Activated CD8-positive, alpha-beta T cell treated with anti-CD3 and anti-CD28 coated beads for 36 hours (primary cell): ENCODE results near the gene RPL19. TPM values are rescaled to one million over a fixed set of nuclear protein-coding genes. Genes with fewer than 3 reads are reported as not detected.
"Not testable (repeated sequence)": the region's sequence is repeated elsewhere in the genome, so short reads cannot be mapped to it uniquely, and the experiment has no call there.

ENCODE experiments used
- ATAC-seq: fragments of 200-7000 bp; cut with Tn5 transposase; one replicate; pipeline ENCODE4 v1.10.0; 2021; ENCODE audit warnings: mild to moderate bottlenecking, moderate library complexity
- CTCF ChIA-PET: fragments of 350-600 bp; sonication (Branson Sonifier 250); formaldehyde crosslinking; loops from one replicate; lab custom pipeline; 2021; ENCODE audit warnings: antibody characterized with exemption; lab: Charles Lee
- POLR2A ChIA-PET: fragments of 350-600 bp; sonication (Branson Sonifier 250); formaldehyde crosslinking; loops from one replicate; lab custom pipeline; 2021; ENCODE audit warnings: antibody characterized with exemption; lab: Charles Lee
- DNase-seq: peaks from one replicate; pipeline ENCODE4 v3.0.0-alpha.2; 2020
- H3K27ac Mint-ChIP-seq: one replicate; pipeline ENCODE4 v1.8.0; 2021; ENCODE audit warnings: mild to moderate bottlenecking, mixed read lengths
- H3K27me3 Mint-ChIP-seq: one replicate; pipeline ENCODE4 v1.8.0; 2021; ENCODE audit warnings: mixed read lengths
- H3K36me3 Mint-ChIP-seq: one replicate; pipeline ENCODE4 v1.8.0; 2021; ENCODE audit warnings: low read depth, mixed read lengths
- H3K4me1 Mint-ChIP-seq: one replicate; pipeline ENCODE4 v1.8.0; 2021; ENCODE audit warnings: low read depth, mixed read lengths
- H3K4me3 Mint-ChIP-seq: one replicate; pipeline ENCODE4 v1.8.0; 2021; ENCODE audit warnings: mild to moderate bottlenecking, moderate library complexity, mixed read lengths
- H3K9me3 Mint-ChIP-seq: one replicate; pipeline ENCODE4 v1.8.0; 2021; ENCODE audit warnings: mixed read lengths
- CTCF ChIP-seq: fragments of 200-600 bp; IDR thresholded peaks from one replicate; pipeline ENCODE4 v1.8.0; 2022; ENCODE audit warnings: antibody characterized with exemption, mild to moderate bottlenecking
- intact Hi-C: fragments of 100-400 bp; cut with micrococcal nuclease; formaldehyde crosslinking; loops from one replicate; pipeline ENCODE4 v1.10.0; 2022
- total RNA-seq, 2 experiments: library from RNA; stranded (reverse); gene quantifications; one replicate each; pipeline ENCODE4 v1.2.3, GENCODE V29; 2021

RPL19 gene
- total RNA-seq, 2 experiments from 2014 or later, result 3,130 to 3,175 TPM

- no peaks in the 10 kb centered on the region for H3K9me3 Mint-ChIP-seq
- no peak overlapping the region for H3K4me3 Mint-ChIP-seq
- no peak for TF ChIP-seq CTCF
- H3K4me1 Mint-ChIP-seq, result peaks cover 21% of the 10 kb centered on the region
- H3K36me3 Mint-ChIP-seq, result no peaks in the 10 kb centered on the region
- ChIA-PET POLR2A (interaction anchor here (1.0 to 3.0 kb wide), 9 partner anchors 8 to 217 kb away, joined by 3 to 29 read pairs (median 3); partner anchors contain the start of genes CDK12 and RPL19), CTCF (interaction anchor here (0.7 to 10.7 kb wide), 48 partner anchors 7 to 480 kb away, joined by 3 to 194 read pairs (median 4); partner anchors contain the start of genes ARL5C, FBXL20, PLXDC1 and RPL19)
- peak; percentile 32 for DNase-seq
- ATAC-seq, result no peak
- no peaks in the 10 kb centered on the region for H3K27me3 Mint-ChIP-seq
- H3K27ac Mint-ChIP-seq, result no peak overlapping the region
- intact Hi-C loops, result loop anchor here (2.0 kb wide), 1 partner anchor 37 kb away; no protein-coding TSS in a partner anchor
These were observed 44.0 kb downstream of the RPL19 start for GRCh38 chr17:39244016-39244599.

- ChIA-PET CTCF (interaction anchor here (0.7 to 10.7 kb wide), 49 partner anchors 7 to 481 kb away, joined by 3 to 194 read pairs (median 4); partner anchors contain the start of genes ARL5C, FBXL20, PLXDC1 and RPL19), POLR2A (interaction anchor here (0.5 to 3.0 kb wide), 10 partner anchors 9 to 216 kb away, joined by 3 to 29 read pairs (median 3); partner anchors contain the start of genes CDK12 and RPL19)
- no peaks in the 10 kb centered on the region for H3K9me3 Mint-ChIP-seq
- peak; percentile 97 for TF ChIP-seq CTCF
- H3K27ac Mint-ChIP-seq, result no peak overlapping the region
- DNase-seq, result peak; percentile 96
- no peaks in the 10 kb centered on the region for H3K27me3 Mint-ChIP-seq
- intact Hi-C loops, result loop anchor here (2.0 kb wide), 1 partner anchor 38 kb away; no protein-coding TSS in a partner anchor
- peaks cover 13% of the 10 kb centered on the region for H3K4me1 Mint-ChIP-seq
- H3K36me3 Mint-ChIP-seq, result no peaks in the 10 kb centered on the region
- no peak overlapping the region for H3K4me3 Mint-ChIP-seq
- ATAC-seq, result peak; percentile 96
These were observed 44.8 kb downstream of the RPL19 start for GRCh38 chr17:39244600-39245570.

GRCh38 chr17:39246274-39246673 lies 46.2 kb downstream of the RPL19 start:
- Mint-ChIP-seq H3K9me3 (no peaks in the 10 kb centered on the region), H3K36me3 (no peaks in the 10 kb centered on the region), H3K27ac (no peak overlapping the region), H3K4me3 (no peak overlapping the region), H3K27me3 (no peaks in the 10 kb centered on the region), H3K4me1 (peaks cover 12% of the 10 kb centered on the region)
- intact Hi-C loops, result no loop called here
- no peak for ATAC-seq
- CTCF ChIA-PET, result interaction anchor here (2.0 to 10.7 kb wide), 6 partner anchors 9 to 93 kb away, joined by 9 to 194 read pairs (median 27); partner anchors contain the start of gene PLXDC1
- TF ChIP-seq CTCF, result no peak
- POLR2A ChIA-PET, result interaction anchor here (3.0 kb wide), 1 partner anchor 42 kb away, joined by 29 read pairs; no protein-coding TSS in a partner anchor
- no peak for DNase-seq

- H3K27me3 Mint-ChIP-seq, intact Hi-C loops, DNase-seq, H3K27ac Mint-ChIP-seq, H3K36me3 Mint-ChIP-seq, H3K4me1 Mint-ChIP-seq, ATAC-seq, H3K4me3 Mint-ChIP-seq, POLR2A ChIA-PET, H3K9me3 Mint-ChIP-seq: not testable (repeated sequence)
- CTCF ChIA-PET, result interaction anchor here (1.0 to 10.7 kb wide), 5 partner anchors 13 to 85 kb away, joined by 3 to 194 read pairs (median 8); no protein-coding TSS in a partner anchor
These were observed 50.0 kb downstream of the RPL19 start for GRCh38 chr17:39250076-39250475.

GRCh38 chr17:39251997-39252396 lies 51.9 kb downstream of the RPL19 start:
- Mint-ChIP-seq H3K27me3 (no peaks in the 10 kb centered on the region), H3K27ac (no peak overlapping the region), H3K36me3 (peaks cover 4% of the 10 kb centered on the region), H3K9me3 (no peaks in the 10 kb centered on the region), H3K4me1 (no peaks in the 10 kb centered on the region), H3K4me3 (no peak overlapping the region)
- ChIA-PET POLR2A (no interaction called here), CTCF (interaction anchor here (0.7 to 10.7 kb wide), 9 partner anchors 9 to 370 kb away, joined by 3 to 194 read pairs (median 5); no protein-coding TSS in a partner anchor)
- intact Hi-C loops, result no loop called here
- no peak for ATAC-seq
- no peak for TF ChIP-seq CTCF
- no peak for DNase-seq
